Glomerular visceral epithelial cell (primary cell): ENCODE data around the gene KDM5B.
A peak's percentile ranks its signal among the peaks of the same experiment; 100 is the strongest.
"Not testable (repeated sequence)": the region's sequence is repeated elsewhere in the genome, so short reads cannot be mapped to it uniquely, and the experiment has no call there.

Experiments
- DNase-seq: peaks from one replicate; pipeline ENCODE4 v3.0.0-alpha.2; 2016; ENCODE audit errors: extremely low spot score

KDM5B gene

GRCh38 chr1:202812176-202813026 is 4.2 kb upstream of the KDM5B start:
- DNase-seq, result peak; percentile 5

- DNase-seq, result no peak
Measured at GRCh38 chr1:202811296-202812175, 3.3 kb upstream of the KDM5B start.

- DNase-seq, result peak; percentile 95
Measured at GRCh38 chr1:202810615-202811295, 2.5 kb upstream of the KDM5B start, which contains the start of gene PCAT6. PCAT6 (plus strand) TSS chr1:202810954.

- DNase-seq, result no peak
Measured at GRCh38 chr1:202810193-202810614, 2.0 kb upstream of the KDM5B start.

GRCh38 chr1:202809597-202810159 is 1.5 kb upstream of the KDM5B start:
- DNase-seq, result no peak

- DNase-seq, result peak; percentile 50
Measured at GRCh38 chr1:202807451-202807925, 733 bp downstream of the KDM5B start.

- DNase-seq, result peak; percentile 31
Measured at GRCh38 chr1:202806845-202807450, 1.3 kb downstream of the KDM5B start.

- DNase-seq, result peak; percentile 14
Measured at GRCh38 chr1:202805886-202806844, 2.1 kb downstream of the KDM5B start.

- DNase-seq, result no peak
Measured at GRCh38 chr1:202804126-202804525, 4.1 kb downstream of the KDM5B start.

- peak; percentile 11 for DNase-seq
Measured at GRCh38 chr1:202802998-202803932, 5.0 kb downstream of the KDM5B start.

GRCh38 chr1:202802034-202802433 is 6.2 kb downstream of the KDM5B start:
- no peak for DNase-seq

GRCh38 chr1:202801175-202801574 is 7.0 kb downstream of the KDM5B start:
- DNase-seq, result no peak

GRCh38 chr1:202800742-202801141 is 7.5 kb downstream of the KDM5B start:
- no peak for DNase-seq

- DNase-seq, result no peak
Measured at GRCh38 chr1:202798792-202799331, 9.4 kb downstream of the KDM5B start.

GRCh38 chr1:202798260-202798659 is 10.0 kb downstream of the KDM5B start:
- no peak for DNase-seq

- DNase-seq, result no peak
Measured at GRCh38 chr1:202796670-202797069, 11.6 kb downstream of the KDM5B start.

GRCh38 chr1:202794931-202795330 is 13.3 kb downstream of the KDM5B start:
- DNase-seq, result not testable (repeated sequence)

GRCh38 chr1:202794051-202794740 is 14.0 kb downstream of the KDM5B start:
- no peak for DNase-seq
